HEK293T (cell line): Measurements from ENCODE around the gene TSPO2.

ENCODE experiments used
- HDGF ChIP-seq: fragments of 450-650 bp; IDR thresholded peaks from 2 replicates; pipeline ENCODE4 v1.6.1; 2017; ENCODE audit warnings: antibody characterized with exemption, borderline replicate concordance
- LEF1 ChIP-seq: fragments of 450-650 bp; IDR thresholded peaks from 2 replicates; pipeline ENCODE4 v1.6.1; 2017; ENCODE audit warnings: mild to moderate bottlenecking, borderline replicate concordance
- TARDBP ChIP-seq: fragments of 450-650 bp; IDR thresholded peaks from 2 replicates; pipeline ENCODE4 v1.6.1; 2016

DNA sequence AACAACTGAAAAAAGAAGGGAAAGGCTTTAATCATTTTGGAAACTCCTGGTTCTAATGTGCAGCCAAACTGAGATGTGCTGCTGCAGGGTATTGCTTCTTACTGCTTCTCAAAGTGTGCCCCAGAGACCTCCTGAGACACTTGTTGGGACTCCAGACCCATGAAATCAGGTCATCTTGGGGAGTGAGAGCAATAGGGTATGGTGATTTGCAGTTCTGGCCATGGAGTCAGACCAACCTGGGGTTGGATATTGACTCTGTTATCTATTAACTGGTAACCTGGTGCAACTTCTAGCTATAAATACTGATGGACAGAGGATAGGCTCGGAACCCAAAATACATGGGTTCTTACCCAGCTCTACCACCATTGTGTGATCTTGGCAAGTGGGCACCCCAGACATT lies 3.8 kb downstream of the TSPO2 start:
- TF ChIP-seq TARDBP (no peak), LEF1 (no peak), HDGF (no peak)
